Activated naive CD8-positive, alpha-beta T cell treated with anti-CD3 and anti-CD28 coated beads, Interleukin-2, amount 10 ng/mL, durations not matched to agents 7 days and 5 days (primary cell): ENCODE results near the gene TGFB3. TPM values are rescaled to one million over a fixed set of nuclear protein-coding genes. Genes with fewer than 3 reads are reported as not detected.

Experiments used
- ATAC-seq: fragments of 150-1000 bp; cut with Tn5 transposase; one replicate; pipeline ENCODE4 v1.10.0; 2021; ENCODE audit warnings: low read depth, moderate library complexity
- POLR2A ChIA-PET: fragments of 350-600 bp; sonication (Branson Sonifier 250); formaldehyde crosslinking; loops from one replicate; lab custom pipeline; 2021; ENCODE audit warnings: antibody characterized with exemption; lab: Charles Lee
- DNase-seq: peaks from one replicate; pipeline ENCODE4 v3.0.0; 2021
- H3K27ac Mint-ChIP-seq: one replicate; pipeline ENCODE4 v1.8.0; 2022; ENCODE audit warnings: mild to moderate bottlenecking, mixed read lengths
- H3K27me3 Mint-ChIP-seq: one replicate; pipeline ENCODE4 v1.8.0; 2022; ENCODE audit warnings: mild to moderate bottlenecking, moderate library complexity, mixed read lengths
- H3K36me3 Mint-ChIP-seq: one replicate; pipeline ENCODE4 v1.8.0; 2021; ENCODE audit warnings: mild to moderate bottlenecking, mixed read lengths
- H3K4me1 Mint-ChIP-seq: one replicate; pipeline ENCODE4 v1.8.0; 2021; ENCODE audit warnings: mixed read lengths
- H3K4me3 Mint-ChIP-seq: one replicate; pipeline ENCODE4 v1.8.0; 2022; ENCODE audit warnings: mild to moderate bottlenecking, moderate library complexity, mixed read lengths
- H3K9me3 Mint-ChIP-seq: one replicate; pipeline ENCODE4 v1.8.0; 2021; ENCODE audit warnings: mixed read lengths
- total RNA-seq, 2 experiments: library from RNA; stranded (reverse); gene quantifications; one replicate each; pipeline ENCODE4 v1.2.3, GENCODE V29; 2021

Gene TGFB3
- total RNA-seq, 2 experiments from 2014 or later = 3.3 to 3.5 TPM

DNA sequence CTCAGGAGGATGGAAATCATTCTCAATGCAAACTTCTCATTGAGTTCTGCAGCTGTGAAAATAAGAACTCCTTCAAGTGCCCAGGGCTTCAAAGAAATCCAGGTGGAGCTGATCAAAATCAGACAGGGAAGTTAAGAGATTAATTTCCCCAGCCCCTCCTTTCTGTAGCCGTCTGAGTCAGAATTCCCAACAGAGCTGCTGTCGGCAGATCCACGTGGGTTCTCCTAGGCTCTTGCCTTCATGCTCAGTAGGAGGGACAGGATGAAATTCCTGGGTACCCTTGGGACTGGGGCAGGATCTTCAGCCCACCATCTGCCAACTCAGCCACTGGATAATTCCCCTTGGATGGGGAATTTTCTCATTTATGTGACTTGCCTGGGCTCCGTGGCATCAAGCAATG is 13.3 kb downstream of the TGFB3 start:
- no peak overlapping the region for H3K4me3 Mint-ChIP-seq
- POLR2A ChIA-PET = no interaction called here
- H3K4me1 Mint-ChIP-seq = peaks cover 2% of the 10 kb centered on the region
- DNase-seq (no peak), ATAC-seq (no peak)
- no peaks in the 10 kb centered on the region for H3K36me3 Mint-ChIP-seq
- no peak overlapping the region for H3K27ac Mint-ChIP-seq
- H3K9me3 Mint-ChIP-seq = no peaks in the 10 kb centered on the region
- H3K27me3 Mint-ChIP-seq = no peaks in the 10 kb centered on the region

- Mint-ChIP-seq H3K9me3 (no peaks in the 10 kb centered on the region), H3K27ac (no peak overlapping the region), H3K36me3 (no peaks in the 10 kb centered on the region), H3K4me3 (no peak overlapping the region), H3K4me1 (peaks cover 2% of the 10 kb centered on the region), H3K27me3 (no peaks in the 10 kb centered on the region)
- POLR2A ChIA-PET = no interaction called here
- DNase-seq = no peak
- ATAC-seq = no peak
Measured at GRCh38 chr14:75967866-75968265, 13.9 kb downstream of the TGFB3 start.

DNA sequence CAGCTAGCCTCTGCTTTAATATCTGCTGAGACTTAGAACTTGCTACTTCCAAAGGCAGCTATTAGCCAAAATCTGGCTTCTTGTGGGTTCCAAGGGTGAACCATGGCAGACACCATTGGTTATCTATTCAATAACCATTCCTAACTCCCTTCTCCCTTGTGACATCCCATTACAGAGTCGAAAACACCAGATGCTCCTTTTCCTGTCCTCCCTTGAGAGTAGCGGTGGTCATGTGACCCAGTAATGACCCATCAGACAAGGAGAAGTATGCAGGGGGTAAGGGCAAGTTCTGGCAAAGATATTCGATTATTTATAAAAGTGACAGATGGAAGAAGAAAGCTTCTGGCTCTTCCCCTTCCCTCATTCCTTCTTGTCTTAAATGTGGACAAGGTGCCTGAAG is 20.1 kb downstream of the TGFB3 start:
- Mint-ChIP-seq H3K27ac (no peak overlapping the region), H3K9me3 (no peaks in the 10 kb centered on the region), H3K4me3 (no peak overlapping the region), H3K4me1 (no peaks in the 10 kb centered on the region), H3K27me3 (no peaks in the 10 kb centered on the region), H3K36me3 (no peaks in the 10 kb centered on the region)
- ATAC-seq (no peak), DNase-seq (no peak)
- POLR2A ChIA-PET = no interaction called here

GRCh38 chr14:75960231-75960630 is 21.6 kb downstream of the TGFB3 start:
- no peak for ATAC-seq
- H3K27ac Mint-ChIP-seq = no peak overlapping the region

DNA sequence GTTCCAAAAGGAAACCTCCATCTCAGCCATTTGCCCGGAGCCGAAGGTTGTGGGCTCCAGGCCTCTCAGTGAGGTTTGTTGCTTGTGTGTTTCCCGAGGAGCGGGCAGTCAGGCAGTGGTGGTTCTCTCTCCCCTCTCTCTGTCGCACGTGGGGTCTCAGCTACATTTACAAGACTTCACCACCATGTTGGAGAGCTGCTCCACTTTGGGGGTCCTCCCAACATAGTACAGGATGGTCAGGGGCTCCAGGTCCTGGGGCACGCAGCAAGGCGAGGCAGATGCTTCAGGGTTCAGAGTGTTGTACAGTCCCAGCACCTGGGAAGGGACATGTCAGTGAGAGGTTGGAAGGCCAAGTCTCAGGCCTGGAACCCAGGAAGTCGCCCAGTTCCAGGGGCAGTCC is 22.8 kb downstream of the TGFB3 start:
- H3K4me3 Mint-ChIP-seq = no peak overlapping the region
- ATAC-seq = no peak
- H3K27me3 Mint-ChIP-seq = no peaks in the 10 kb centered on the region
- no peak for DNase-seq
- no peaks in the 10 kb centered on the region for H3K36me3 Mint-ChIP-seq
- H3K9me3 Mint-ChIP-seq = no peaks in the 10 kb centered on the region
- H3K27ac Mint-ChIP-seq = no peak overlapping the region
- H3K4me1 Mint-ChIP-seq = no peaks in the 10 kb centered on the region
- POLR2A ChIA-PET = no interaction called here

More at GRCh38 chr14:75960231-75960630, 21.6 kb downstream of the TGFB3 start:
- POLR2A ChIA-PET = no interaction called here
- Mint-ChIP-seq H3K9me3 (no peaks in the 10 kb centered on the region), H3K27me3 (no peaks in the 10 kb centered on the region), H3K4me3 (no peak overlapping the region), H3K4me1 (no peaks in the 10 kb centered on the region), H3K36me3 (no peaks in the 10 kb centered on the region)
- no peak for DNase-seq

DNA sequence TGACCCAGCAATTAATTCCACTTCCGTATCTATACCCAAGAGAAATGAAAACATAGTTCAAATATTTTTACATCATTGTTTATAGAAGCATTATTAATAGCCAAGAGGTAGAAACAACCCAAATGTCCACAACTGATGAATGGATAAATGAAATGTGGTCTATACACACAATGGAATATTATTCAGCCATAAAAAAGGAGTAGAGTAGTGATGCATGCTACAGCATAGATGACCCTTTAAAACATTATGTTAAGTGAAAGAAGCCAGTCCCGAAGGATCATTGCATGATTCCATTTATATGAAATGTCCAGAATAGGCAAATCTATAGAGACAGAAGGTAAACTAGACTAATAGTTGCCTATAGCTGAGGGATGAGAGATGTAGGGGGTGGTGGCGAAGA is 29.3 kb downstream of the TGFB3 start:
- H3K4me1 Mint-ChIP-seq = no peaks in the 10 kb centered on the region
- peaks cover 1% of the 10 kb centered on the region for H3K9me3 Mint-ChIP-seq
- ATAC-seq (no peak), DNase-seq (no peak)
- no peak overlapping the region for H3K4me3 Mint-ChIP-seq
- POLR2A ChIA-PET = no interaction called here
- no peak overlapping the region for H3K27ac Mint-ChIP-seq
- H3K27me3 Mint-ChIP-seq = no peaks in the 10 kb centered on the region
- no peaks in the 10 kb centered on the region for H3K36me3 Mint-ChIP-seq

DNA sequence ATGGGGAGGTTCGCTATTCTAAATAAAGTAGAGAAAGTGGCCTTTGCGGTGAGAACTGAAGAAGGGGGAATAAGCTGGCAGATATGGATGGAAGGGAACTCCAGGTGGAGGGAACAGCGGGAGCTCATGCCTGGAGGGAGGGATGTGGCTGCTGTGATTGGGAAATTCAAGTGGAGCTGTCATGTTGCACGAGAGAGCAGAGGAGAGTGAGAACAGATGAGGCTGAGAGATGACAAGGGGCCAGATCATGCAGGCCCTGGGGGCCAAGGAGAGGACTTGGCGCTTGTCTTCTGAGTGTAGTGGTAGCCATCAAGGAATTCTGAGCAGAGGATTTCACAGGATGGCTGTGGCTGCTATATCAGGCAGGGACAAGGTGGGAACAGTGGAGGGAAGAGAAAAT is 35.0 kb downstream of the TGFB3 start:
- Mint-ChIP-seq H3K36me3 (peaks cover 3% of the 10 kb centered on the region), H3K4me1 (no peaks in the 10 kb centered on the region), H3K9me3 (no peaks in the 10 kb centered on the region), H3K27ac (no peak overlapping the region), H3K27me3 (no peaks in the 10 kb centered on the region), H3K4me3 (no peak overlapping the region)
- POLR2A ChIA-PET = no interaction called here
- no peak for DNase-seq
- no peak for ATAC-seq

GRCh38 chr14:75944607-75945241 is 37.1 kb downstream of the TGFB3 start:
- ATAC-seq (no peak), DNase-seq (no peak)
- Mint-ChIP-seq H3K27me3 (no peaks in the 10 kb centered on the region), H3K36me3 (peaks cover 3% of the 10 kb centered on the region), H3K9me3 (no peaks in the 10 kb centered on the region), H3K27ac (no peak overlapping the region), H3K4me3 (no peak overlapping the region), H3K4me1 (no peaks in the 10 kb centered on the region)
- POLR2A ChIA-PET = no interaction called here

DNA sequence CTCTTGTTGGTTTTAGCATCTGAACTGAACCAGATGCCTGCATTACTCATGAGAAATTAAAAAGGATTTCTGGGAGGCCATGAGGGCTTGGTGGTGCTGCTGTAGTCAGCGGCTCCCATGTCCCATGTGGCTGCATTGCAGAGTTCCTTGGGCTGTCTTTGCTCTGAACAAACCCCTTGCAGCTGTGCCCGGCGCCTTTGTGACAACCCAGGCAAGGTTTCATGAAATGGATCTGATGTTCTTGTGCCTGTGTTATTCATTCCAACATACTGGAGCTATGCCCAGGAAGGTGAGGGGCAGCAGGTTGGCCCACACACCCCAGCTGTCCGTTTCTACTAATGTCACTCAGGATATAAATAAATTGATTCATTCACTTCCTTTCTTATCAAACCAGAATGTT is 40.8 kb downstream of the TGFB3 start:
- Mint-ChIP-seq H3K27ac (no peak overlapping the region), H3K9me3 (no peaks in the 10 kb centered on the region), H3K27me3 (no peaks in the 10 kb centered on the region), H3K36me3 (peaks cover 3% of the 10 kb centered on the region), H3K4me3 (no peak overlapping the region), H3K4me1 (no peaks in the 10 kb centered on the region)
- ATAC-seq (no peak), DNase-seq (no peak)
- POLR2A ChIA-PET = no interaction called here

DNA sequence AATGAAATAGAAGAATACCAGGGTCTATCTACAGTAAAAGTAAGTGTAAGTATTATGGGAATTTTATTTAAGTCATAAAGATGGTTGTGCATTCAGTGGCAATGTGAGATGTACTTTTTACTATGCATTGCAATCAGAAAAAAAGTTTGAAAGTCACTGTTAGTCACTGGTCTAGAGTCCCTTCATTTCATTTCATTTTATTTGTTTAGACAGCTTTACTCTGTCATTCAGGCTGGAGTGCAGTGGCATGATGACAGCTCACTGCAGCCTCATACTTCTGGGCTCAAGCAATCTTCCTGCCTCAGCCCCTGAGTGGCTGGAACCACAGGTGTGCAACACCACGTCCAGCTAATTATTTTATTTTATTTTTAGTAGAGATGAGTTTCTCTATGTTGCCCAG is 42.6 kb downstream of the TGFB3 start:
- Mint-ChIP-seq H3K4me3 (no peak overlapping the region), H3K4me1 (peaks cover 1% of the 10 kb centered on the region), H3K27me3 (no peaks in the 10 kb centered on the region), H3K36me3 (peaks cover 3% of the 10 kb centered on the region), H3K27ac (no peak overlapping the region), H3K9me3 (no peaks in the 10 kb centered on the region)
- DNase-seq (no peak), ATAC-seq (no peak)
- POLR2A ChIA-PET = no interaction called here

DNA sequence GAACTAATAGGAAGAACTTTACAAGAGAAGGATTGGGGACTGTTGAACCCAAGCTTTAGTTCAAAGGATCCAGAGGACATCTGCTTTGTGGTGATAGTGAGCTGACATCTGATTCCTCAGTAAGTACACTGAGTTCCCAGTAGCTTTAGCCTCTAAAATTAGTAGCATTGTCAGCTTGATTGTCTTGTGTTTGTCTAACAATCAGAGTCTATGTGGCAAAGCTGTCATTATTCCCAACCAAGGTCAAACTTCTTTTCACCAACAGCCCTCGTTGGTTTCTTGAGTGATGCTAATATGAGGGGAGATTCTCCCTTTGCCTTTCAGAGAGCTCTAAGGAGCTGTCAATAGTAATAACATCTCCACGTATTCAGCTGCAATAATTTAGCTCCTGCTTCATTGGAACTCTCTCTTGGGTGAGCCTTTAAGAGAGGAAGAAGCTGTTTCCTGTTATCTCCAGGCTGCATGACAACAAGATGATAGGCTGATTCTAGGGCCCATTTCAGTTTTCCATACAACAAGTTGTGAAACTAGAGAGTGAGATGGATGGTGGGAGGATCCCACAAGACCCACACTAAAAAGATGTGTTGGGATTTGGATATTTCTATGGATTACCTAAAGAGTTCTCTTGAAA is 46.7 kb downstream of the TGFB3 start:
- no peak for ATAC-seq

DNA sequence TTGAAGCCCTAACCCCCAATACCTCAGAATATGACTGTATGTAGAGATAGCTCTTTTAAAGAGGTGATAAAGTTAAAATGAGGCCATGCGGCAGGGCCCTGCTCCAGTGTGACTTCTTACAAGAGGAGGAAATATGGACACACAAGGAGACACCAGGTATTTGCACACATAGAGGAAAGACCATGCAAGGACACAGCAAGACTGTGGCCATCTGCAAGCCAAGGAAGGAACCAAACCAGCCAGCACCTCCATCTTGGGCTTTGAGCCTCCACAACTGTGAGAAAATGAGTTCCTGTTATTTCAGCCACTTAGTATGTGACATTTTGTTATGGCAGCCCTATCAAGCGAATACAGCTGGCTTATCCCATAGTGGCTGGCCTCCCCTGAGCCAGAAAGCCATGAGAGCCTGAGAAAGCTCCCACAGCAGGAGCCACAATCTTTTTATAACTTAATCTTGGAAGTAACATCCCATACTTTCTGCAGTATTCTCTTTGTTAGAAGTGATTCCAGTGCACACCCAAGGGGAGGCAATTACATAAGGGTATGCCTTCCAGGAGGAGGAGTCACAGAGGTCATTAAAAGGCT is 48.0 kb downstream of the TGFB3 start:
- Mint-ChIP-seq H3K27me3 (no peaks in the 10 kb centered on the region), H3K4me3 (no peak overlapping the region), H3K36me3 (no peaks in the 10 kb centered on the region), H3K27ac (no peak overlapping the region), H3K9me3 (no peaks in the 10 kb centered on the region), H3K4me1 (peaks cover 1% of the 10 kb centered on the region)
- DNase-seq (no peak), ATAC-seq (no peak)
- POLR2A ChIA-PET = no interaction called here

More for the DNA sequence above, 46.7 kb downstream of the TGFB3 start:
- POLR2A ChIA-PET = no interaction called here
- H3K36me3 Mint-ChIP-seq = no peaks in the 10 kb centered on the region
- H3K27me3 Mint-ChIP-seq = no peaks in the 10 kb centered on the region
- H3K4me3 Mint-ChIP-seq = no peak overlapping the region
- H3K4me1 Mint-ChIP-seq = peaks cover 1% of the 10 kb centered on the region
- H3K9me3 Mint-ChIP-seq = no peaks in the 10 kb centered on the region
- H3K27ac Mint-ChIP-seq = no peak overlapping the region
- DNase-seq = no peak

GRCh38 chr14:75928690-75929181 is 53.1 kb downstream of the TGFB3 start:
- no peaks in the 10 kb centered on the region for H3K36me3 Mint-ChIP-seq
- POLR2A ChIA-PET = no interaction called here
- no peak for DNase-seq
- no peak overlapping the region for H3K4me3 Mint-ChIP-seq
- no peaks in the 10 kb centered on the region for H3K27me3 Mint-ChIP-seq
- H3K27ac Mint-ChIP-seq = no peak overlapping the region
- no peaks in the 10 kb centered on the region for H3K4me1 Mint-ChIP-seq
- no peak for ATAC-seq
- H3K9me3 Mint-ChIP-seq = no peaks in the 10 kb centered on the region

- no peaks in the 10 kb centered on the region for H3K27me3 Mint-ChIP-seq
- no peak overlapping the region for H3K4me3 Mint-ChIP-seq
- DNase-seq = no peak
- no peaks in the 10 kb centered on the region for H3K36me3 Mint-ChIP-seq
- no peaks in the 10 kb centered on the region for H3K9me3 Mint-ChIP-seq
- no peak overlapping the region for H3K27ac Mint-ChIP-seq
- POLR2A ChIA-PET = no interaction called here
- no peak for ATAC-seq
- H3K4me1 Mint-ChIP-seq = no peaks in the 10 kb centered on the region
Measured at GRCh38 chr14:75927564-75928087, 54.2 kb downstream of the TGFB3 start.
